Measurements from ENCODE around the gene NHSL1. TPM values are rescaled to one million over a fixed set of nuclear protein-coding genes. Genes with fewer than 3 reads are reported as not detected.

Gene NHSL1
- total and polyA plus RNA-seq, 8 donors = 37.8 to 90.2 (median 76.8) TPM

DNA sequence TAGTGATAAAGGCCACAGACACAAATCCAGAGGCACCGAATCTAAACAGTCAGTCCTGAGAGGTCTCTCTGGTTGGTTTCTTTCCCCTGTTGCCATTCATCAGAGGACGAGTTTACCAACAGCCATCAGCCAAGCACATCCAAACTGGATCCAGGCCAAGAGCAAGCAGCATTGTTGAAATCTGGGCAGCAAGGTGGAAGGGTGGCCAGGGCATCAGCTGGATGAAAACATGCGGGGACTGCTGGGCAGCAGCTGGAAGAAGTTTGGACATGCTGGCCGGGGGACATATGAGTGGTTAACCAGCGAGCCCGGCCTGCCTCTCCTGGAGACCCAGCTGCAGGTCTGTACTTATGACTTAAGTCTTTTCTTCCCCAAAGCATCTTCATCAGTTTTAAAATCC, 121.5 kb downstream of the NHSL1 start, which contains the start of gene SMIM28:
Gene SMIM28, plus strand, starts transcription at position 62 of the 400 bp plus-strand sequence. Its CDS starts 168 bp downstream, at position 230.
- DNase-seq = no peak
- TF ChIP-seq, protein P1, sequence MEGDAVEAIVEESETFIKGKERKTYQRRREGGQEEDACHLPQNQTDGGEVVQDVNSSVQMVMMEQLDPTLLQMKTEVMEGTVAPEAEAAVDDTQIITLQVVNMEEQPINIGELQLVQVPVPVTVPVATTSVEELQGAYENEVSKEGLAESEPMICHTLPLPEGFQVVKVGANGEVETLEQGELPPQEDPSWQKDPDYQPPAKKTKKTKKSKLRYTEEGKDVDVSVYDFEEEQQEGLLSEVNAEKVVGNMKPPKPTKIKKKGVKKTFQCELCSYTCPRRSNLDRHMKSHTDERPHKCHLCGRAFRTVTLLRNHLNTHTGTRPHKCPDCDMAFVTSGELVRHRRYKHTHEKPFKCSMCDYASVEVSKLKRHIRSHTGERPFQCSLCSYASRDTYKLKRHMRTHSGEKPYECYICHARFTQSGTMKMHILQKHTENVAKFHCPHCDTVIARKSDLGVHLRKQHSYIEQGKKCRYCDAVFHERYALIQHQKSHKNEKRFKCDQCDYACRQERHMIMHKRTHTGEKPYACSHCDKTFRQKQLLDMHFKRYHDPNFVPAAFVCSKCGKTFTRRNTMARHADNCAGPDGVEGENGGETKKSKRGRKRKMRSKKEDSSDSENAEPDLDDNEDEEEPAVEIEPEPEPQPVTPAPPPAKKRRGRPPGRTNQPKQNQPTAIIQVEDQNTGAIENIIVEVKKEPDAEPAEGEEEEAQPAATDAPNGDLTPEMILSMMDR (IDR thresholded peaks at IDR 0.05) = no peak
- Histone ChIP-seq H3K27me3 (no peaks in the 10 kb centered on the region), H3K27ac (no peak within 1 kb of the TSS), H3K4me1 (no peaks in the 10 kb centered on the region), H3K4me3 (no peak within 1 kb of the TSS), H3K36me3 (no peaks in the 10 kb centered on the region), H3K9me3 (no peaks in the 10 kb centered on the region)
- ATAC-seq = no peak
- intact Hi-C loops (cut with DNase I) = no loop called here

DNA sequence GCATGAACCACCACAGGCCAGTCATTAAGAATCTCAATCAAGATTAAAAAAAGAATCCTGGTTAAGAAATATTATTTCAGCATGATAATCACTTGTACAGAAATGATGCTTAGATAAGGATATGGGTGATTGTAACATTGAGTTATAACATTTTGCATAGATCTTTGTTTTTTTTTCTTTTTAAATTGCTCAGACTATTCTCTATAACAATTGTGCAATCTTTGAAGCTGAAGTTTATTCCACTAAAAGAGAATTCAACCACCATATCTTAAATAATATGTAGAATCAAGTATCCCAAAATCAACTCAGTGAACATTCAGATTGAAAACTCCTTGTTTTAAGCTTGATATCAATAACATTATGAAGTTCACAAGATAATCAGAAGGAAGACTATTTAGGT, 122.3 kb downstream of the NHSL1 start:
- Histone ChIP-seq H3K4me3 (no peak overlapping the region), H3K27ac (no peak overlapping the region), H3K9me3 (no peaks in the 10 kb centered on the region), H3K4me1 (no peaks in the 10 kb centered on the region), H3K36me3 (no peaks in the 10 kb centered on the region), H3K27me3 (no peaks in the 10 kb centered on the region)
- TF ChIP-seq, protein P1 (IDR thresholded peaks at IDR 0.05) = no peak
- no peak for DNase-seq
- intact Hi-C loops (cut with DNase I) = no loop called here
- ATAC-seq = no peak

DNA sequence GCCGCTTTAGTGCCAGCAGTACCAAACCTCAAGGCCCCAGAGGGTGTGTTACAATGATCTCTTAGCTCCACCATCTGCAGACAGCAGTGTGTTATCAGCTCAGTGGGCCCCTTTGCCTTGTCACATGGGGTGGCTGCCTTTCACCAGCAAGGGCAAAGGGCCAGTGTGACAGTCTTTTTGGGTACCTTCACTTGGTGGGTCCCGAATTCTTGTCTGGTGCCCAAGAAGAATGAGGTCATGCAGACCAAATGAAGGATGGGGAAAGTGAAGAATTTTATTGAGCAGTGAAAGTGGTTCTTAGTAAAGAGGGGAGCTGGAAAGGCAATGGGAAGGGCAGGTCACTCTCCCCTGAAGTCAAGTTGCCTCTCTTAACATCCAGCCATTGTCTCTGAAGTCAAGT, 124.5 kb downstream of the NHSL1 start:
- Histone ChIP-seq H3K27ac (no peak overlapping the region), H3K9me3 (no peaks in the 10 kb centered on the region), H3K4me3 (no peak overlapping the region), H3K4me1 (no peaks in the 10 kb centered on the region), H3K36me3 (no peaks in the 10 kb centered on the region), H3K27me3 (no peaks in the 10 kb centered on the region)
- TF ChIP-seq, protein P1 (IDR thresholded peaks at IDR 0.05) = no peak
- intact Hi-C loops (cut with DNase I) = no loop called here
- ATAC-seq (no peak), DNase-seq (no peak)

DNA sequence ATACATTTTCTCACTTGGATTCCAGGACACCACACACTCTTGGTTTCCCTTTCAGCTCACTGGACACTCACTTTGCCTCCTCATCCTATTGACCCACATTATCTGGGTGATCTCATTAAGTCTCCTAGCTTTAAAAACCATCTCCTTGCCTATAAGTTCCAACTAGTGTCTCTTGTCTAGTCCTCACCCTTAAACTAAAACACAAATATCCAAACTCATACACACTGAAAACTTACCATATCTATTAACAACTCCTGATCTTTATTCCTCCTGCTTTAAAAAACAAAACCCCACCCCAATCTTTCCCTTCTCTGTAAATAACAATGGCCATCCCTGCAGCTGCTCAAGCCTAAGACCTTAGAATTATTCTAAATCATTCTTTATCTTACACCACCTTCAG, 125.1 kb downstream of the NHSL1 start:
- ATAC-seq = no peak
- TF ChIP-seq, protein P1 (IDR thresholded peaks at IDR 0.05) = no peak
- H3K9me3 ChIP-seq = no peaks in the 10 kb centered on the region

DNA sequence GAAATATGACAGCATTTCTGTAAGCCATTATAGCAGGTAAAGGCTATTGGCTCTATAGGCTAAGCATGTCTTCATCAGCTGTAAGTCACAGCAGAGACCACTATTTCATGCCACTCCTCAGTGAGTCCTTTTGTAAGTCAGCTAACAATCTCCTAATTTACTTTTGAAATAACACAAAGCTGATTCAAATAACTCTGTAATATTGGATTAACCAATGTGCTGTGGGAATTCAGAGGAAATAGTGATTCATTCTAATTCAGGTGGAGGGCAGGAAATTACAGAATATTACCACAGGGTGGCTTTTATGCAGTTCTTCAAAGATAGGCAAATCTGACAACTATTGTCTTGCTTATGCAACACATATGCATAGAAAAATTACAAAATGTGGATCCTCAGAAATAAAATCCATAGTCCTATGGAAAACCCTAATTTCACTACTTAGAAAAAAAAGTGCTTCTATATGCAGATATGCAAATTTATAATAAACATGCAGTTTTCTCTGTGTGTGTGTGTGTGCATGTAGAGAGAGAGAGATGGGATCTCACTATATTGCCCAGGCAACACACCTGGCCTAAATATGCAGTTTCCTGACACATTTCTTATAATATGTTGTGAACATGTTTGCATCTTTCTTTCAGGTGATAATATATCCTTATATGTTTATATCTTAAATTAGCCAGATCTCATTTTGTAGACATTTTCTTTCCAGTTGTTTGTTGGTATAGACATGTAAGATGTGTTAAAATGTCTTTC, 126.4 kb downstream of the NHSL1 start:
- Histone ChIP-seq H3K4me1 (no peaks in the 10 kb centered on the region), H3K27ac (no peak overlapping the region), H3K27me3 (no peaks in the 10 kb centered on the region), H3K9me3 (no peaks in the 10 kb centered on the region), H3K36me3 (no peaks in the 10 kb centered on the region), H3K4me3 (no peak overlapping the region)
- no peak for ATAC-seq
- TF ChIP-seq, protein P1 (IDR thresholded peaks at IDR 0.05) = no peak
- intact Hi-C loops (cut with DNase I) = no loop called here
- no peak for DNase-seq

More for the DNA sequence above, 125.1 kb downstream of the NHSL1 start:
- intact Hi-C loops (cut with DNase I) = no loop called here
- Histone ChIP-seq H3K27ac (no peak overlapping the region), H3K27me3 (no peaks in the 10 kb centered on the region), H3K4me1 (no peaks in the 10 kb centered on the region), H3K36me3 (no peaks in the 10 kb centered on the region), H3K4me3 (no peak overlapping the region)
- no peak for DNase-seq

Small RNAs within 50 kb of the gene (microRNA-seq; reads per million reads assigned to microRNA genes)
- 2.0 to 2.9 reads per million in 2 donors for gene MIR3145

Other genes starting within 250 kb of the NHSL1 start
- not detected for gene SMIM28, start 121.6 kb downstream of the NHSL1 start, total RNA-seq
- not detected for gene SMIM28, start 121.6 kb downstream of the NHSL1 start, polyA plus RNA-seq (ENCODE audit: insufficient read length in 6 of 6)
- 10 to 100 TPM; 47.6 to 50.0 TPM for gene HEBP2, start 95.3 kb downstream of the NHSL1 start, total RNA-seq
- 10 to 100 TPM; 44.2 to 54.5 (median 51.3) TPM for gene HEBP2, start 95.3 kb downstream of the NHSL1 start, polyA plus RNA-seq (ENCODE audit: insufficient read length in 6 of 6)